K562 treated with DMSO at 1 percent for 24 hours (cell line): ENCODE results near the gene PTOV1. TPM values are rescaled to one million over a fixed set of nuclear protein-coding genes. Genes with fewer than 3 reads are reported as not detected.

Experiments
- total RNA-seq: library from RNA; unstranded; fragments of 300-600 nt; gene quantifications from 2 replicates; pipeline ENCODE4 v1.2.3, GENCODE V29; 2022; ENCODE audit warnings: low read depth; ENCODE audit not compliant: insufficient read depth

The PTOV1 gene
- total RNA-seq: 217 and 237 TPM in 2 replicates

GRCh38 chr19:49850487-49851342 is at the start of gene PTOV1:
PTOV1 (plus strand) TSS chr19:49851159.

GRCh38 chr19:49812997-49813861 is 37.7 kb upstream of the PTOV1 start, which contains the start of gene FUZ:
FUZ (minus strand) TSS chr19:49813292; CDS start chr19:49813106, 186 bp downstream.

GRCh38 chr19:49817964-49818648 is 32.9 kb upstream of the PTOV1 start, which contains the start of gene MED25:
MED25 (plus strand) TSS chr19:49818289; CDS start chr19:49818342, 53 bp downstream.

GRCh38 chr19:49866933-49867782 is 16.2 kb downstream of the PTOV1 start, which contains the start of gene PNKP:
PNKP (minus strand) TSS chr19:49867576; CDS start chr19:49867204, 372 bp downstream.

GRCh38 chr19:49877020-49877878 is 26.3 kb downstream of the PTOV1 start, which contains the start of the genes AKT1S1 and TBC1D17:
AKT1S1 (minus strand) TSS chr19:49877355; CDS start chr19:49873295, 4,060 bp downstream.
TBC1D17 (plus strand) TSS chr19:49877702; CDS start chr19:49877724, 22 bp downstream.

GRCh38 chr19:49896863-49897621 is 46.1 kb downstream of the PTOV1 start, which contains the start of gene IL4I1:
IL4I1 (minus strand) TSS chr19:49896887; CDS start chr19:49896160, 727 bp downstream.

Other genes with a start within 250 kb of the PTOV1 start
- 42.8 and 46.4 TPM in 2 replicates for gene RRAS, start 211.0 kb upstream of the PTOV1 start, total RNA-seq
- 76.9 and 81.6 TPM in 2 replicates for gene SCAF1, start 208.9 kb upstream of the PTOV1 start, total RNA-seq
- gene IRF3, start 185.3 kb upstream of the PTOV1 start, total RNA-seq: 116 and 131 TPM in 2 replicates
- 269 and 286 TPM in 2 replicates for gene BCL2L12, start 185.2 kb upstream of the PTOV1 start, total RNA-seq
- gene PRMT1, start 173.9 kb upstream of the PTOV1 start, total RNA-seq: 183 and 212 TPM in 2 replicates
- gene ADM5, start 161.6 kb upstream of the PTOV1 start, total RNA-seq: 9.0 and 9.7 TPM in 2 replicates
- 7.8 and 8.0 TPM in 2 replicates for gene CPT1C, start 160.0 kb upstream of the PTOV1 start, total RNA-seq
- 5.6 and 8.6 TPM in 2 replicates for gene TSKS, start 87.9 kb upstream of the PTOV1 start, total RNA-seq
- 168 and 176 TPM in 2 replicates for gene AP2A1, start 84.2 kb upstream of the PTOV1 start, total RNA-seq
- 6.3 and 14.1 TPM in 2 replicates for gene FUZ, start 37.9 kb upstream of the PTOV1 start, total RNA-seq
- 94.0 and 104 TPM in 2 replicates for gene MED25, start 32.9 kb upstream of the PTOV1 start, total RNA-seq
- gene PNKP, start 16.4 kb downstream of the PTOV1 start, total RNA-seq: 66.3 and 78.1 TPM in 2 replicates
- 52.6 and 60.0 TPM in 2 replicates for gene AKT1S1, start 26.2 kb downstream of the PTOV1 start, total RNA-seq
- 17.9 and 21.2 TPM in 2 replicates for gene TBC1D17, start 26.5 kb downstream of the PTOV1 start, total RNA-seq
- gene IL4I1, start 45.7 kb downstream of the PTOV1 start, total RNA-seq: 3.1 and 4.1 TPM in 2 replicates
- gene ATF5, start 78.0 kb downstream of the PTOV1 start, total RNA-seq: 973 and 1,076 TPM in 2 replicates
- 72.0 and 81.7 TPM in 2 replicates for gene NUP62, start 78.3 kb downstream of the PTOV1 start, total RNA-seq
- gene SIGLEC11, start 110.0 kb downstream of the PTOV1 start, total RNA-seq: not detected in 2 replicates
- gene VRK3, start 174.2 kb downstream of the PTOV1 start, total RNA-seq: 76.5 and 90.4 TPM in 2 replicates
- 7.7 and 9.1 TPM in 2 replicates for gene ZNF473, start 174.8 kb downstream of the PTOV1 start, total RNA-seq